ENCODE results near the gene CCDC9.

DNA sequence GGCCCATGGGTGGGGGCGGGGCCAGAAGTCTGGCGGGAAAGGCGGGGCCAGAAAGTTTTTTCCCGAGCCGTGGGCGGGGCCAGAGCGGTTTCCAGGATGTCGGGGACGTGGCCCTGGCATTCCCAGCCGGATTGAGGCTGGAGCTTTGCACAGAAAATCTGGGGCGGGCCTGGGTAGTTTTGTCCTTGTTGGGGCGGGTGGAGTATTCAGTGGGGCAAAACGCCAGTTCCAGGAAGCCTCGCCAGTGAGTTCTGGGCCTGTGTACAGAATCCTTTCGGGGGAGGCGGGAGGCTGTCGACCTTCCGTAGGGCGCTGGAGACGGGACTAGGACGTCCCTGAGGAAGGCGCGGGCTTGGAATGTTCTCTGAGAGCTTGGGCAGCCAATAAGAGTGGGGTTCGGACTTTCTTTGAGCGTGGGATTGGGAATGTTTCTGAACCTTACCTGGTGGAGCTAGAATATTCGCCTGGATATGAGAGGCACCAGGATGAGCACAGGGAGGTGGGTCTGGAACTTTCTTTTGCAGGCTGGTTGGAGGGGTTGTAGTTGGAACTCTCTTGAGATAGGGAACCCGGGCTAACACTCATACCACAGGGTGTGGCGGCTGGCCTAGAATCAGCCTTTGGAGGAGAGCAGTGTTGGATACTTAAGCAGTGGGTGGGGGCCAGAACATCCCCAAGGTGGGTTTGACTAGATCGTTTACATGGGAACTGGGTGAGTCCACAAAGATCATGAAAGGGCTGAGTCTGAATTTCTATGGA lies 1.3 kb downstream of the CCDC9 start:
- TF ChIP-seq YY1 (IDR thresholded peaks at IDR 0.05; ENCODE audit: low read depth, low read length) = no peak
- TF ChIP-seq POU5F1 (IDR thresholded peaks at IDR 0.05; ENCODE audit: low read depth, low read length) = no peak
- peak; percentile 37 for TF ChIP-seq SAP30 (IDR thresholded peaks at IDR 0.05; ENCODE audit: insufficient read depth, insufficient replicate concordance, low read length)
- TF ChIP-seq, protein P1, sequence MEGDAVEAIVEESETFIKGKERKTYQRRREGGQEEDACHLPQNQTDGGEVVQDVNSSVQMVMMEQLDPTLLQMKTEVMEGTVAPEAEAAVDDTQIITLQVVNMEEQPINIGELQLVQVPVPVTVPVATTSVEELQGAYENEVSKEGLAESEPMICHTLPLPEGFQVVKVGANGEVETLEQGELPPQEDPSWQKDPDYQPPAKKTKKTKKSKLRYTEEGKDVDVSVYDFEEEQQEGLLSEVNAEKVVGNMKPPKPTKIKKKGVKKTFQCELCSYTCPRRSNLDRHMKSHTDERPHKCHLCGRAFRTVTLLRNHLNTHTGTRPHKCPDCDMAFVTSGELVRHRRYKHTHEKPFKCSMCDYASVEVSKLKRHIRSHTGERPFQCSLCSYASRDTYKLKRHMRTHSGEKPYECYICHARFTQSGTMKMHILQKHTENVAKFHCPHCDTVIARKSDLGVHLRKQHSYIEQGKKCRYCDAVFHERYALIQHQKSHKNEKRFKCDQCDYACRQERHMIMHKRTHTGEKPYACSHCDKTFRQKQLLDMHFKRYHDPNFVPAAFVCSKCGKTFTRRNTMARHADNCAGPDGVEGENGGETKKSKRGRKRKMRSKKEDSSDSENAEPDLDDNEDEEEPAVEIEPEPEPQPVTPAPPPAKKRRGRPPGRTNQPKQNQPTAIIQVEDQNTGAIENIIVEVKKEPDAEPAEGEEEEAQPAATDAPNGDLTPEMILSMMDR (IDR thresholded peaks at IDR 0.05; ENCODE audit: control extremely low read depth in 1 of 3, insufficient read depth in 1 of 3, low read depth in 1 of 3, low read length in 3 of 3) = no peak
- TF ChIP-seq SIN3A (conservative IDR thresholded peaks at IDR 0.05 in 1 of 2, IDR thresholded peaks at IDR 0.05 in 1 of 2; ENCODE audit: low read depth in 1 of 2, low read length in 2 of 2) = peak in 1 of 2 experiments; percentile 20; a peak in 1 of 4 replicates
- TF ChIP-seq HDAC2 (IDR thresholded peaks at IDR 0.05; ENCODE audit: borderline replicate concordance in 1 of 2, low read depth in 2 of 2, low read length in 2 of 2) = no peak
- TF ChIP-seq RFX5 (IDR thresholded peaks at IDR 0.05; ENCODE audit: borderline replicate concordance, low read depth, low read length) = no peak
- TF ChIP-seq CEBPB (IDR thresholded peaks at IDR 0.05; ENCODE audit: low read depth, low read length) = no peak
- TF ChIP-seq NANOG (IDR thresholded peaks at IDR 0.05; ENCODE audit: insufficient read depth, low read depth, low read length, poor library complexity, severe bottlenecking) = no peak
- TF ChIP-seq POLR2A (IDR thresholded peaks at IDR 0.05; ENCODE audit: control extremely low read depth in 1 of 2, low read depth in 2 of 2, low read length in 2 of 2) = peak in 1 of 2 experiments; percentile 76; a peak in 2 of 3 replicates
- peak; percentile 59; the same call in 1 of the 2 replicates for TF ChIP-seq TBP (IDR thresholded peaks at IDR 0.05; ENCODE audit: low read depth, low read length)
- TF ChIP-seq EZH2 (IDR thresholded peaks at IDR 0.05; ENCODE audit: low read depth, low read length, severe bottlenecking) = no peak

All from H1 (cell line).